ENCODE measurements around the gene TOGARAM2. TPM values are rescaled to one million over a fixed set of nuclear protein-coding genes. Genes with fewer than 3 reads are reported as not detected.

TOGARAM2 gene
- polyA plus RNA-seq, 1 donor (not counting 4 experiments of a cell fraction or from before 2014, with no cell fraction given): 0.10 TPM

DNA sequence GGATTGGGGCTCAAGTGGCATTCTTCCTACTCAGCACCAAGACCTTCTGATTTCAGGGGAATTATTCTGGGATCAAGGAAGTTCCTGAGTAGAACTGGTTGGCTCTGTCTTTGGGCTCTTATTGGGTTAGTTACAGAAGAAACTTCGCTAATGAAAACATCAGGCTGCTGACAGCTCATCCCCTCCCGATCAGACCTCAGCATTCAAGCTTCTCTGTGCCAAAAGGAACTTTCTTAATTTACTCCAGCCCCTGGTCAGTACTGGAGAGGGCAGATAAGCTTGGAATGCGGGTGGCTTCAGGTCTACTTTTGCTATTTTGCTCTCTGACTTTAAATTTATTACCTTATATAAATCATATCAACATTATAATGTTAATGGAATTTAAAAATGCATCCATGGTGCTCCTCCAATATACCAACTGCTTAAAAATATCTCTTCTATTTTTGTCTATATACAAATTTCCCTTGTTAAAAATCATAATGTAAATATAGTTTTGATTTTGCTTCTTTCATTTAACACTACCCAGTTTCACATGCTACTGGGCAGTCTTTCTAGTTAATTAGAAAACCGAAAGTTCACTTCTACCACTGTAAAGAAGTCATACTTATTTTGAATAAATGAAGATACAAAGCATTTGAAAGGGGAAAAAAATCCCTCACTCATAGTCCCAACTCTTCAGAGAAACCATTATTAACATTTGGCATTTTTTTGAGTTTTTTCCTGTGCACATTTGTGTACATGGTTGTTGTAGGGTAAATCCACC is 58.8 kb downstream of the TOGARAM2 start:
- H3K27ac ChIP-seq (ENCODE audit: control insufficient read depth, insufficient read depth, low read length): no peak overlapping the region
- peaks cover 7% of the 10 kb centered on the region for H3K4me1 ChIP-seq (ENCODE audit: control insufficient read depth, extremely low read depth, insufficient read depth, low read length)
- TF ChIP-seq, protein P1, sequence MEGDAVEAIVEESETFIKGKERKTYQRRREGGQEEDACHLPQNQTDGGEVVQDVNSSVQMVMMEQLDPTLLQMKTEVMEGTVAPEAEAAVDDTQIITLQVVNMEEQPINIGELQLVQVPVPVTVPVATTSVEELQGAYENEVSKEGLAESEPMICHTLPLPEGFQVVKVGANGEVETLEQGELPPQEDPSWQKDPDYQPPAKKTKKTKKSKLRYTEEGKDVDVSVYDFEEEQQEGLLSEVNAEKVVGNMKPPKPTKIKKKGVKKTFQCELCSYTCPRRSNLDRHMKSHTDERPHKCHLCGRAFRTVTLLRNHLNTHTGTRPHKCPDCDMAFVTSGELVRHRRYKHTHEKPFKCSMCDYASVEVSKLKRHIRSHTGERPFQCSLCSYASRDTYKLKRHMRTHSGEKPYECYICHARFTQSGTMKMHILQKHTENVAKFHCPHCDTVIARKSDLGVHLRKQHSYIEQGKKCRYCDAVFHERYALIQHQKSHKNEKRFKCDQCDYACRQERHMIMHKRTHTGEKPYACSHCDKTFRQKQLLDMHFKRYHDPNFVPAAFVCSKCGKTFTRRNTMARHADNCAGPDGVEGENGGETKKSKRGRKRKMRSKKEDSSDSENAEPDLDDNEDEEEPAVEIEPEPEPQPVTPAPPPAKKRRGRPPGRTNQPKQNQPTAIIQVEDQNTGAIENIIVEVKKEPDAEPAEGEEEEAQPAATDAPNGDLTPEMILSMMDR (optimal IDR thresholded peaks at IDR 0.05 in 1 of 3, IDR thresholded peaks at IDR 0.05 in 1 of 3, conservative IDR thresholded peaks at IDR 0.05 in 1 of 3; ENCODE audit: extremely low read depth in 1 of 3, insufficient read depth in 2 of 3, low read length in 3 of 3): no peak
- TF ChIP-seq EZH2 (IDR thresholded peaks at IDR 0.05; ENCODE audit: low read length): no peak
- no peaks in the 10 kb centered on the region for H3K9me3 ChIP-seq (ENCODE audit: control insufficient read depth, low read depth, low read length)
- H2AFZ ChIP-seq (ENCODE audit: control insufficient read depth, low read length): no peak overlapping the region
- DNase-seq (ENCODE audit: low read depth, low spot score): no peak
- no peaks in the 10 kb centered on the region for H4K20me1 ChIP-seq (ENCODE audit: control insufficient read depth, extremely low read depth, insufficient read depth, low read length)
- no peak overlapping the region for H3K4me3 ChIP-seq (ENCODE audit: control insufficient read depth in 2 of 3, extremely low read depth in 1 of 3, insufficient read depth in 2 of 3, low read depth in 1 of 3, low read length in 3 of 3)
- no peak for FAIRE-seq
- no peaks in the 10 kb centered on the region for H3K9me1 ChIP-seq (ENCODE audit: control insufficient read depth, extremely low read depth, insufficient read depth, low read length)
- H3K27me3 ChIP-seq (ENCODE audit: control insufficient read depth, extremely low read depth, insufficient read depth, low read length): no peaks in the 10 kb centered on the region
- no peaks in the 10 kb centered on the region for H3K36me3 ChIP-seq (ENCODE audit: control insufficient read depth in 2 of 2, extremely low read depth in 1 of 2, insufficient read depth in 2 of 2, low read length in 2 of 2)
- H3K9ac ChIP-seq (ENCODE audit: control insufficient read depth, extremely low read depth, insufficient read depth, low read length): no peak overlapping the region
- H3K79me2 ChIP-seq (ENCODE audit: control insufficient read depth, insufficient read depth, low read length): no peaks in the 10 kb centered on the region
- H3K4me2 ChIP-seq (ENCODE audit: control insufficient read depth, extremely low read depth, insufficient read depth, low read depth, low read length): no peak overlapping the region
- dilution Hi-C loops (cut with MboI; ENCODE audit: extremely low pct_ligation_motif_present, low sequenced_read_pairs): no loop called here

DNA sequence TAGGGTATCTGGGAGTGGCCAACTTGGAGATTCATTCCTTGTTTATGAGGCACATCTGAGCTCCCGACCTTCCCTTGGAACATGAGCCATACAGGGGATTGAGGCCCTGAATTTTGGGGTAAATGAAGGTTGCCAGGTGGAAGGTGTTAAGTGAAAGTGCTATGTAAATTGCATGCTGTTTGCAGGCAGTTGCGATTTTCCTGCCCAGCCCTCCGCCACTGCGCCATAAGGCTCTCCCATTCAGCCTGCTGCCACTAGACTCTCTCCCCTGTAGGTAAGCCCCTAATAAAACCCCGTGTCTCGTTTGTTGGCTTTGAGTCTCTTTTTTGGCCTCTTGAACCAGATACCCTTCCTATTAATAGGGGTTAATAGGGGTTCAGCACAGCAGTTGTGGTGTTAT is 59.5 kb downstream of the TOGARAM2 start:
- peaks cover 7% of the 10 kb centered on the region for H3K4me1 ChIP-seq (ENCODE audit: control insufficient read depth, extremely low read depth, insufficient read depth, low read length)
- H2AFZ ChIP-seq (ENCODE audit: control insufficient read depth, low read length): no peak overlapping the region
- H3K4me2 ChIP-seq (ENCODE audit: control insufficient read depth, extremely low read depth, insufficient read depth, low read depth, low read length): no peak overlapping the region
- no peak for FAIRE-seq
- dilution Hi-C loops (cut with MboI; ENCODE audit: extremely low pct_ligation_motif_present, low sequenced_read_pairs): no loop called here
- H3K9me3 ChIP-seq (ENCODE audit: control insufficient read depth, low read depth, low read length): no peaks in the 10 kb centered on the region
- H3K79me2 ChIP-seq (ENCODE audit: control insufficient read depth, insufficient read depth, low read length): no peaks in the 10 kb centered on the region
- DNase-seq (ENCODE audit: low read depth, low spot score): no peak
- no peaks in the 10 kb centered on the region for H4K20me1 ChIP-seq (ENCODE audit: control insufficient read depth, extremely low read depth, insufficient read depth, low read length)
- H3K36me3 ChIP-seq (ENCODE audit: control insufficient read depth in 2 of 2, extremely low read depth in 1 of 2, insufficient read depth in 2 of 2, low read length in 2 of 2): no peaks in the 10 kb centered on the region
- no peak overlapping the region for H3K27ac ChIP-seq (ENCODE audit: control insufficient read depth, insufficient read depth, low read length)
- H3K4me3 ChIP-seq (ENCODE audit: control insufficient read depth in 2 of 3, extremely low read depth in 1 of 3, insufficient read depth in 2 of 3, low read depth in 1 of 3, low read length in 3 of 3): no peak overlapping the region
- H3K9ac ChIP-seq (ENCODE audit: control insufficient read depth, extremely low read depth, insufficient read depth, low read length): no peak overlapping the region
- no peak for TF ChIP-seq EZH2 (IDR thresholded peaks at IDR 0.05; ENCODE audit: low read length)
- TF ChIP-seq, protein P1 (optimal IDR thresholded peaks at IDR 0.05 in 1 of 3, IDR thresholded peaks at IDR 0.05 in 1 of 3, conservative IDR thresholded peaks at IDR 0.05 in 1 of 3; ENCODE audit: extremely low read depth in 1 of 3, insufficient read depth in 2 of 3, low read length in 3 of 3): no peak
- no peaks in the 10 kb centered on the region for H3K9me1 ChIP-seq (ENCODE audit: control insufficient read depth, extremely low read depth, insufficient read depth, low read length)
- H3K27me3 ChIP-seq (ENCODE audit: control insufficient read depth, extremely low read depth, insufficient read depth, low read length): no peaks in the 10 kb centered on the region

Data from keratinocyte (primary cell).